ENCODE measurements around the gene CNKSR1.

CNKSR1 gene

DNA sequence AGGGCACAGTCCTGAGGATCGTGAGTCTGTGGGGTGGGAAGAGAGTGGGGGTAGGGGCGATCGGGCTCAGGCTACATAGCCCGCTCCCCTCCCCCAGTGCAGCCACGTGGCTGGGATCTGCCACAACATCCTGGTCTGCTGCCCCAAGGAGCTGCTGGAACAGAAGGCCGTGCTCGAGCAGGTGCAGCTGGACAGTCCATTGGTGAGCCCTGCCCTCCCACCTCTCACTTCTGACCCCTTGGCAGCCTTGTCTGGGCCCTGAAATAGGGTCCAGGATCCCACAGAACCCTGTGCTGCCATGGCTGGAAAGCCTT, 5.0 kb downstream of the CNKSR1 start:
- DNase-seq = no peak

- DNase-seq = no peak
Measured at GRCh38 chr1:26184086-26184485, 6.8 kb downstream of the CNKSR1 start.

GRCh38 chr1:26184883-26185282, 7.6 kb downstream of the CNKSR1 start:
- DNase-seq = no peak

- DNase-seq = no peak
Measured at GRCh38 chr1:26187882-26188281, 10.6 kb downstream of the CNKSR1 start.

DNA sequence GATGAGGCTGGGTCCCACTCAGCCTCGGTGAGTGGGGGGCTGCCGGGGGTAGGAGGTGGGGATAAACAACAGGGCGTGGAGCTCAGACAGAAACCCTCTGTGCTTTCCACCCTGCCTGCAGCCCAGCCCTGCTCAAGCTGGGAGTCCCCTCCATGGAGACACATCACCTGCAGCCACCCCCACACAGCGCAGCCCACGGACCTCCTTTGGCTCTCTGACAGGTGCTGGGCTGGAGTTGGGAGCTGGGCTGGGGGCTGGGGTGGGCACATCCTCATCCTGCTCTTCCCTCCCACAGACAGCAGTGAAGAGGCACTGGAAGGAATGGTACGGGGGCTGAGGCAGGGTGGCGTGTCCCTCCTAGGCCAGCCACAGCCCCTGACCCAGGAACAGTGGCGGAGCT, 11.2 kb downstream of the CNKSR1 start:
- no peak for DNase-seq

- no peak for DNase-seq
Measured at GRCh38 chr1:26189331-26189730, 12.0 kb downstream of the CNKSR1 start.

DNA sequence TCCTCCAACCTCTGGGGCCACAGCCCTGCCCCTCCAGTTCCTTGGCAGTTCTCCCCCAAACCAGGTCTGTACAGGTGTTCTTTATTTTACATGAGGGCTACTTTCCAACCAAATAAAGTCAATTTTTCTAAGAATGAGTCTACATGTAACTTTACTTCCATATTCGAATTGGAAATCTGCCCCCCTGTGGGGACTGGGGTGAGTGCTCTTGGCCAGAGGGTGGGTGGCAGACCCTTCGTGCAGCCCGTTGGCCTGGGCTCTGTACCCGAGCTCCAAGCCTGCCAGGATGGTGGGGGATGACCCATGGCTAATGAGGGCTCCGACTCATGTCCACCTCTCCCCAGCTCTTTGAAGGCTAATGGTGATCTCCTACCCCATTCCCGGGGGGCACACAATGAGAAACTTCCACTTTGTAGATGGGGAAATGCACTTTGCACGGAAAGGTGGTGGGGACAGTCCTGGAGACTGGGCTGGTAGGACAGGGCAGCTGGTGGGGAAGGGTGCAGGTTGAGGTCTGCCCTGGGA, 12.5 kb downstream of the CNKSR1 start:
- DNase-seq = no peak

GRCh38 chr1:26190373-26190987, 13.2 kb downstream of the CNKSR1 start, which contains the start of gene CATSPER4:
Gene CATSPER4, plus strand, starts transcription at chr1:26190602. Its CDS starts 26 bp downstream, at chr1:26190628.
- DNase-seq = peak in 2 of 51 donors; percentile 5 to 6

DNA sequence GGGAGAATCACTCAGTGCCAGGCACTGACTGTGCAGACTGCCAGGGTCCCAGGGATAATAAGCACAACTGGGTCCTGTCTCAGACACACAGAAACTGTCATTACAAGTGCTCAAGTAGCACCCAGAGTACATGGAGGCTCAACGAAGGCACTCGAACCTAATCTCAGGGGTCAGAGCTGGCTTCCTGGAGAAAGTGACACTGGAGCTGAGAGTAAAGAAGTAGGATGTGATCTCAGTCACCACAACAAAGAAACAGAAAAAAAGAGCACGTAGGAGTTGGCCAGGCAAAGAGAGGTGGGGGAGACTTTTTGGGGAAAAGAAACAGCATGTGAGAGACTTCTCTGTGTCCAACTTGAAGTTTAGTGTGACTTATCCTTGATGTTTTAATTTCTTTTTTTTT, 14.4 kb downstream of the CNKSR1 start:
- DNase-seq = no peak

DNA sequence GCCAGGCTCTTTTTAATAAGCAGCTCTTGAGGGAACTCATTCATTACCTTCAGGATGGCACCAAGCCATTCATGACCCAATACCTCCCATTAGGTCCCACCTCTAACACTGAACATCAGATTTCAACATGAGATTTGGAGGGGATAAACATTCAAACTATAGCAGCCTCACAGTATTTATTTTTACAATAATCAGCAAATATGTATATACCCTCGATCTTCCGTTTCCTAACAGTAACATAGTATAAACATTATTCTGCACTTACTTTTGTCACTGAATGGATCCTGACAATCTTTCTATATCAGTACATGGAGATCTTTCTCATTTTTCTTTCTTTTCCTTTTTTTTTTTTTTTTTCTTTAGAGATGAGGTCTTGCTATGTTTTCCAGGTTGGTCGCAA, 18.5 kb downstream of the CNKSR1 start:
- DNase-seq = no peak

- DNase-seq = no peak
Measured at GRCh38 chr1:26197301-26197700, 20.0 kb downstream of the CNKSR1 start.

GRCh38 chr1:26197813-26198212, 20.5 kb downstream of the CNKSR1 start:
- DNase-seq = no peak

DNA sequence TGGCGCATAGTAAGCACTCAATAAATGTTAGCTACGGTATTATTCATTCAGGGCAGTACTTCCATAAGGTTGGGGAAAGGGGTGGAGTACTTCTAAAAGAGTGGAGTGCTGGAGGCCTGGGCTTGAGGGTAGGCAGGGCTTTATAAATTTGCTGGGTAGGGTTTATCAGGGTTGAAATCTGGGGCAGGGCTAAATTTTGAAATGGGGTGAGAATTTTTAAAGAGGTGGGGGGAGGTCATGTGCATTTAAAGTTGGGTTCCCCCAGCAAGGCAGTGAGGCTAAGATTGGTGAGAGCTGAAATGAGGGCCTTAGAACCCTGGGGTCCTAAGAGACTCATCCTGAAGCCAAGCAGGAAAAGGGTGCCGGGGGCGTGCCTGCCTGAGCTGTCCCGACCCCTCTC, 23.1 kb downstream of the CNKSR1 start:
- DNase-seq = no peak

DNA sequence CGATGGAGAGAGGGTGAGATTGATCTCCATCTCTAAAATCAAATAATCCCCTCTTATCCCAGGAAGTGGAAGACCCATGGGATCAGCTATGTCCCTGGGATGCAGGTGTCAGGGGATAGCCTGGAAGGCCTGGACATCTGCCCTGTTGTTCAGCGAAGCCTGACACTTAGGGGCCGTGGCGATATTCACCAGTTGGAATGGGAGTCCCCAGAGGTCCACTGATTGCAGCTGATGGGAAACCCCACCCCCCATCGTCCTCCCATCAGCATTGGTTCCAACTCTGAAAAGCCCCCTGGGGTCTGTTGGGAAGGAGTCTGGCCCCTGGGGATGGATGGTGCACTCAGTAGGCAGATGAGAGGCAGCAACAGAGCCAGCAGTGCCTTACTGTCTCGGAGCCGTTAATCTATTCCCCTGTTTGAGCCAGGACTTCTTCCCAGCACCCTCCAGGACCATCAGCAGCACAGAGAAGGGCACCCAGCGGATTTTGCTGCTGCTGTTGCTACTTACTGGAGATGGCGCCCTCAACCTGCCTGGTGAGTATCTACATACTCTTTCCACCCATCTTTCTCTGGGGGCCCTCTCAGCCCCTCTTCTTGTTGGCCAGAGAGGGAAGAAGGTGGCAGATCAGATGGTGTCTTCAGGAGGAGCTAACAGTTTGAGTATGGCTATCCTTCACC, 26.5 kb downstream of the CNKSR1 start:
- DNase-seq = no peak

DNA sequence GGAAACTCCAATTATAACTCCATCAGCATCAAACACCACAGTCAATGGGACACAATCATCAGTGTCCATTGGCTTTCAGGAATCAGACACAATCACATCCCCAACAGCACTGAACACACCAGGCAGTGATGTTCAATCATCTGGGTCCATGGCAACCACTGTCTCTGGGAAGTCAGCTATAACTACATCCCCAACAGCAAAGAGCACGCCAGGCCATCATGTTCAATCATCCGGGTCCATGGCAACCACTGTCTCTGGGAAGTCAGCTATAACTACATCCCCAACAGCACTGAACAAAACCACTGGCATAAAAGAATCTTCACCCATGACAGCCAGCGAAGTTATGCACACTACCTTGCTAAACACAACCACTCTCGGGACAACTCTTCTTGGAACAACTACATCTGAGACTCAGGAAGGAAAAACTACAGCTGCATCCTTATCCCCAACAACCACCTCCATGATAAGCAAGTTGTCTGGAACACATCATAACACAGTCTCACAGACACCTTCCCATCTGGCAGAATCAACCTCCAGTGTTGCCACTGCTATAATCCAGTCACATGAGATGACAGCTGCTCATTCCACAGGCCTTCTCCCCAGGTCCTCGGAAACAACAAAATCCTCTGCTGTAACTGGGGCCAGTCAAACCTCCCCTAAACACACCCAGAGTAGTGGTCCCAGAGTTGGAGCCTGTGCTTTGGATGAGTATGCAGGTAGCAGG, 33.0 kb downstream of the CNKSR1 start:
- DNase-seq = no peak

GRCh38 chr1:26212726-26213125, 35.4 kb downstream of the CNKSR1 start:
- no peak for DNase-seq

GRCh38 chr1:26213335-26213905, 36.1 kb downstream of the CNKSR1 start:
- no peak for DNase-seq

GRCh38 chr1:26215246-26215645, 38.0 kb downstream of the CNKSR1 start:
- no peak for DNase-seq

GRCh38 chr1:26218906-26219494, 41.7 kb downstream of the CNKSR1 start:
- DNase-seq = no peak

DNA sequence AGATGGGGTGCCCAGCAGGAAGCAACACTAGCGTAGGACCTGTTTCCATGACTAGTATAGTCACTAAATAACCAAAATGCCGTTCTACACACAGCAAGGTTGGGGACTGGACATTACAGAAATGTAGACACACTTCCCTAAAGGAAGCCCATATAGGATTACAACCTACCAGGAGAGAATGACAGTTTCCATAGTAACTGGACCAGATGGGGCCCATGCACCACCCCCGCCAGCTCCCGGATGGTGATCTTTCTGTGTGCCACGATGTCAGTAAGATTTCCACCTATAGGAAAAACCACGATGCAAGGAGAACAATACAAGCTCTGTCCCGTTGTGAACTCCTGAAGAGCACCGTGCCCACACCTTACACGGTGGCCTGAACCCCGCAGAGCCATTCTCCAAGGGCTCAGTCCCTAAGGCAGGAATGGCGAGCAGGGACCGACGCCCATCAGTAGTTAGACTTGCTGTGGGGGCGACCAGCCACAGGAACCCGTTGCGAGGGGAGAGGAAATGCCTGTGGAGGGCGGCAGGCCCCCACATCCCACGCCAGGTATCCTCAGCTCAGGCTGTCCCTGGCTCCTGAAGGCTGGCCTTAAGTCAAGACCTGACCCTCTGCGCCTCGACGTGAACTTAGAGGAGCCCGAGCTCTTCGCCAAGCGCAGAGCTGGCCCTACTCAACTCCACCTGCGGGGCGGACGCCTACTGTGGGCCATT, 43.1 kb downstream of the CNKSR1 start:
- DNase-seq = no peak

GRCh38 chr1:26221094-26221493, 43.8 kb downstream of the CNKSR1 start:
- DNase-seq = no peak
